HG03354 (cell line): ENCODE results near the gene PLPPR4.

Source experiments
- ATAC-seq: cut with Tn5 transposase; IDR thresholded peaks from one replicate; pipeline ENCODE4 v1.9.1; 2021; ENCODE audit warnings: mild to moderate bottlenecking; ENCODE audit not compliant: unreplicated experiment, poor library complexity, severe bottlenecking

Gene PLPPR4

GRCh38 chr1:99331636-99332035 lies 67.3 kb downstream of the PLPPR4 start:
- no peak for ATAC-seq

- no peak for ATAC-seq
These were observed 68.3 kb downstream of the PLPPR4 start for GRCh38 chr1:99332561-99332960.

- ATAC-seq = no peak
These were observed 70.7 kb downstream of the PLPPR4 start for GRCh38 chr1:99334991-99335390.

GRCh38 chr1:99347041-99347684 lies 82.9 kb downstream of the PLPPR4 start:
- no peak for ATAC-seq

GRCh38 chr1:99348397-99349132 lies 84.3 kb downstream of the PLPPR4 start:
- ATAC-seq = no peak

- no peak for ATAC-seq
These were observed 88.5 kb downstream of the PLPPR4 start for GRCh38 chr1:99352821-99353220.

- ATAC-seq = no peak
These were observed 94.5 kb downstream of the PLPPR4 start for GRCh38 chr1:99358770-99359169.
